Measurements from ENCODE around the gene ELF5. TPM values are rescaled to one million over a fixed set of nuclear protein-coding genes. Genes with fewer than 3 reads are reported as not detected.

ELF5 gene
- total RNA-seq, 1 experiment from 2014 or later: not detected

DNA sequence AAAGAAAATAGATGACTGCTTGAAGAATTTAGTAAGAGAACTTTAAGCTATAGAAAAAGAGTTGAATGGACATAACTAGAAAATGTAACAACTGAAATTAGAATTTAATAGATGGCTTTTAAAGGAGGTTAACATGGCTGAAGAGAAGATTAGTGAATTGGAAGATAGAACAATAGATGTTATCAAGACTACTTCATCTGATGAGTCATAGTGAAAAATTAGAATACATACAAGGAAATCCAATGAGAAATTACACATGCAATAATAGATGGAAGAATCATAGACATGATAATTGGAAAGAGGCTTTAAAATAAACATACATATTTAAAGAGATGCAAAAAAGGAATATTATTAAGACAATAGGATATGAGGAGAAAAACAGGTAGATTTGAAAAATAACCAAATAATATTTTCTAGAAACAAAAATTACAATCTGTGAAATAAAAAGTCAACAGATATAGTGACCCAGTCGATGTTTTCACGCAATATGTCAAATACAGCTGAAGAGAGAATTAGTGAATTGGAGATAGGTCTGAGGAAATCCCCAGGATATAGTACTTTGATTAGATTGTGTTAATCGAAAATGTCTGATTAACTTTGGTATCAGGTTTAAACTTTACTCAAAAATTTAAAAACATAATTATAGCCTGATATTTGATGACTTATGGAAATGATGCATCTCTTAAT is 46.6 kb downstream of the ELF5 start:
- Mint-ChIP-seq H3K4me1 (ENCODE audit: insufficient read depth, unreplicated experiment) (no peaks in the 10 kb centered on the region), H3K27me3 (ENCODE audit: insufficient read depth, unreplicated experiment) (no peaks in the 10 kb centered on the region), H3K36me3 (ENCODE audit: insufficient read depth, unreplicated experiment) (peaks cover 44% of the 10 kb centered on the region), H3K9me3 (ENCODE audit: unreplicated experiment) (peaks cover 9% of the 10 kb centered on the region), H3K27ac (ENCODE audit: low read depth, unreplicated experiment) (no peak overlapping the region), H3K4me3 (ENCODE audit: unreplicated experiment) (no peak overlapping the region)
- intact Hi-C loops (cut with micrococcal nuclease): no loop called here
- no TSS peak for BruUV-seq (replicated peaks)
- TF ChIP-seq, protein P1, sequence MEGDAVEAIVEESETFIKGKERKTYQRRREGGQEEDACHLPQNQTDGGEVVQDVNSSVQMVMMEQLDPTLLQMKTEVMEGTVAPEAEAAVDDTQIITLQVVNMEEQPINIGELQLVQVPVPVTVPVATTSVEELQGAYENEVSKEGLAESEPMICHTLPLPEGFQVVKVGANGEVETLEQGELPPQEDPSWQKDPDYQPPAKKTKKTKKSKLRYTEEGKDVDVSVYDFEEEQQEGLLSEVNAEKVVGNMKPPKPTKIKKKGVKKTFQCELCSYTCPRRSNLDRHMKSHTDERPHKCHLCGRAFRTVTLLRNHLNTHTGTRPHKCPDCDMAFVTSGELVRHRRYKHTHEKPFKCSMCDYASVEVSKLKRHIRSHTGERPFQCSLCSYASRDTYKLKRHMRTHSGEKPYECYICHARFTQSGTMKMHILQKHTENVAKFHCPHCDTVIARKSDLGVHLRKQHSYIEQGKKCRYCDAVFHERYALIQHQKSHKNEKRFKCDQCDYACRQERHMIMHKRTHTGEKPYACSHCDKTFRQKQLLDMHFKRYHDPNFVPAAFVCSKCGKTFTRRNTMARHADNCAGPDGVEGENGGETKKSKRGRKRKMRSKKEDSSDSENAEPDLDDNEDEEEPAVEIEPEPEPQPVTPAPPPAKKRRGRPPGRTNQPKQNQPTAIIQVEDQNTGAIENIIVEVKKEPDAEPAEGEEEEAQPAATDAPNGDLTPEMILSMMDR (IDR thresholded peaks at IDR 0.05; ENCODE audit: unreplicated experiment): no peak
- DNase-seq (ENCODE audit: unreplicated experiment): no peak
- ChIA-PET CTCF (interaction anchor here (0.7 to 5.2 kb wide), 15 partner anchors 7 to 371 kb away, joined by 3 to 120 read pairs (median 5); no protein-coding TSS in a partner anchor), POLR2A (interaction anchor here (0.9 to 2.4 kb wide), 5 partner anchors 29 to 671 kb away, joined by 3 to 11 read pairs (median 3); partner anchors contain the start of gene CAT)

DNA sequence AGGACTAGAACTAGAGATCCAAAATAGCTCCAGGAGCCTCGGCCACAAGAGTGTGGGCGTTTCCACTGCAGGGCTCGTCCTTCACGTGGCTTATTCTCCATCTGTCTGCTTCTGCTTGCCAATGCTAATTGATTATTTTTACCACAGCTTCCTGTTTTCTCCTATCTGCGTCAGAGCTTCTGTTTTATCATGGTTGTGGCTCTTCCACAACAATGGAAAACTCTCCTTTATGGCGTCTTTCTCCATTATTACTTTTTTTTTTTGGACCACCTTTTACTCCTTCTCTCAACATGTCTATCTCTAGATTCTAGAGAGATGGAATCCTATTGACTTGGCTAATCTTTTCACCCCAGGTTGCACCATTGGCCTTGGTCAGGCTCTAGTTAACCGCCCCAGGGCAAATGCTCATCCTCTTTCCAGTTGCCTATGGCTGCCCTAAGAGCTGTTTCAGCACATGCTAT is 49.0 kb downstream of the ELF5 start:
- TF ChIP-seq, protein P1 (IDR thresholded peaks at IDR 0.05; ENCODE audit: unreplicated experiment): no peak
- ChIA-PET CTCF (interaction anchor here (0.5 to 1.8 kb wide), 8 partner anchors 15 to 290 kb away, joined by 3 to 10 read pairs (median 5); no protein-coding TSS in a partner anchor), POLR2A (interaction anchor here (0.6 to 2.3 kb wide), 4 partner anchors 9 to 680 kb away, joined by 3 to 6 read pairs (median 4); partner anchors contain the start of gene CAT)
- no peaks in the 10 kb centered on the region for H3K4me1 Mint-ChIP-seq (ENCODE audit: insufficient read depth, unreplicated experiment)
- H3K27me3 Mint-ChIP-seq (ENCODE audit: insufficient read depth, unreplicated experiment): no peaks in the 10 kb centered on the region
- H3K36me3 Mint-ChIP-seq (ENCODE audit: insufficient read depth, unreplicated experiment): peaks cover 46% of the 10 kb centered on the region
- H3K9me3 Mint-ChIP-seq (ENCODE audit: unreplicated experiment): peaks cover 9% of the 10 kb centered on the region
- H3K4me3 Mint-ChIP-seq (ENCODE audit: unreplicated experiment): no peak overlapping the region
- no TSS peak for BruUV-seq (replicated peaks)
- intact Hi-C loops (cut with micrococcal nuclease): no loop called here
- no peak for DNase-seq (ENCODE audit: unreplicated experiment)
- no peak overlapping the region for H3K27ac Mint-ChIP-seq (ENCODE audit: low read depth, unreplicated experiment)

DNA sequence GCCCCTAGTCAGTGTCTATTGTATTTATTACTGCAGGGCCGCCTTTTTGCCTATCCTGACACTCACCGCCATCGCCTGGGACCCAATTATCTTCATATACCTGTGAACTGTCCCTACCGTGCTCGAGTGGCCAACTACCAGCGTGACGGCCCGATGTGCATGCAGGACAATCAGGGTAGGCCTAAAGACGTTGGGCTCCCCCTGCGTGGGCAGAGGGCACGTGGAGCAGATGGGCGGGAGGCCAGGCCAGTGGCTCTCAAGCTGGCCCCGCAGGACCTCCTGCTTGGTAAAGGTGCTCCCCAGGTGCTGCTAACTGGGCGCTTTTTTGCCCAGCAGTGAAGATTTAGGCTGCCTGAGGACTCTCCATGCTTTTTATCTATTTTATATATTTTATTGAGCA is 52.4 kb downstream of the ELF5 start:
- H3K4me3 Mint-ChIP-seq (ENCODE audit: unreplicated experiment): no peak overlapping the region
- CTCF ChIA-PET: interaction anchor here (1.1 kb wide), 1 partner anchor 96 kb away, joined by 3 read pairs; no protein-coding TSS in a partner anchor
- POLR2A ChIA-PET: no interaction called here
- TF ChIP-seq, protein P1 (IDR thresholded peaks at IDR 0.05; ENCODE audit: unreplicated experiment): no peak
- no TSS peak for BruUV-seq (replicated peaks)
- H3K36me3 Mint-ChIP-seq (ENCODE audit: insufficient read depth, unreplicated experiment): peaks cover 52% of the 10 kb centered on the region
- DNase-seq (ENCODE audit: unreplicated experiment): no peak
- no peak overlapping the region for H3K27ac Mint-ChIP-seq (ENCODE audit: low read depth, unreplicated experiment)
- H3K9me3 Mint-ChIP-seq (ENCODE audit: unreplicated experiment): no peaks in the 10 kb centered on the region
- no peaks in the 10 kb centered on the region for H3K4me1 Mint-ChIP-seq (ENCODE audit: insufficient read depth, unreplicated experiment)
- no peaks in the 10 kb centered on the region for H3K27me3 Mint-ChIP-seq (ENCODE audit: insufficient read depth, unreplicated experiment)
- intact Hi-C loops (cut with micrococcal nuclease): no loop called here

DNA sequence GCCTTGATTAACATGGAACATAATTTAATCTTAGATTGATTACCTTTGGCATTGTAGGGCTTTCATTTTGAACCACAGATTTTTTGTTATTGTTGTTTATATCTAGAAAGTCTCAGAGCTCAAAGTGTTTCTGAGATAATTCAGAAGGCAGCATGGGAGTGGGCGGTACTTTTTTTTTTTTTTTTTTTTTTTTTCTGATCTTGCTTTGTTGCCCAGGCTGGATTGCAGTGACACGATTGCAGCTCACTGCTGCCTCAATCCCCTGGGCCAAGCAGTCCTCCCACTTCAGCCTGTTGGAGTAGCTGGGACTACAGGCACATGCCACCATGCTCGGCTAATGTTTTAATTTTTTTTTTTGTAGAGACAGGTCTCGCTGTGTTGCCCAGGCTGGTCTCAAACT is 53.3 kb downstream of the ELF5 start:
- peaks cover 46% of the 10 kb centered on the region for H3K36me3 Mint-ChIP-seq (ENCODE audit: insufficient read depth, unreplicated experiment)
- TF ChIP-seq, protein P1 (IDR thresholded peaks at IDR 0.05; ENCODE audit: unreplicated experiment): no peak
- no peak for DNase-seq (ENCODE audit: unreplicated experiment)
- no peaks in the 10 kb centered on the region for H3K9me3 Mint-ChIP-seq (ENCODE audit: unreplicated experiment)
- no peaks in the 10 kb centered on the region for H3K4me1 Mint-ChIP-seq (ENCODE audit: insufficient read depth, unreplicated experiment)
- ChIA-PET POLR2A (interaction anchor here (0.6 kb wide), 1 partner anchor 471 kb away, joined by 4 read pairs; no protein-coding TSS in a partner anchor), CTCF (interaction anchor here (0.7 to 2.1 kb wide), 3 partner anchors 8 to 1956 kb away, joined by 5 to 13 read pairs (median 5); no protein-coding TSS in a partner anchor)
- H3K4me3 Mint-ChIP-seq (ENCODE audit: unreplicated experiment): no peak overlapping the region
- H3K27me3 Mint-ChIP-seq (ENCODE audit: insufficient read depth, unreplicated experiment): no peaks in the 10 kb centered on the region
- intact Hi-C loops (cut with micrococcal nuclease): no loop called here
- H3K27ac Mint-ChIP-seq (ENCODE audit: low read depth, unreplicated experiment): no peak overlapping the region
- no TSS peak for BruUV-seq (replicated peaks)
